Liver (tissue), 9 donors: Measurements from ENCODE around the gene EIF4G2. TPM values are rescaled to one million over a fixed set of nuclear protein-coding genes. Genes with fewer than 3 reads are reported as not detected.
A peak's percentile ranks its signal among the peaks of the same experiment; 100 is the strongest.

Experiments
- DNase-seq: peaks from one replicate; pipeline ENCODE4 v3.0.0-alpha.2; 2017; ENCODE audit warnings: low spot score
- H3K27ac ChIP-seq, 2 donors: one replicate each; pipeline ENCODE4 v1.7.0; 2013; ENCODE audit warnings: inconsistent platforms in 2 of 2, low read length in 2 of 2, control low read depth in 1 of 2, low read depth in 1 of 2, mild to moderate bottlenecking in 1 of 2
- H3K27me3 ChIP-seq, 4 donors: one replicate each; pipeline versions ENCODE4 v1.6.1 to v1.7.0; 2013; ENCODE audit warnings: low read length in 3 of 4, inconsistent platforms in 1 of 4, mild to moderate bottlenecking in 1 of 4, moderate library complexity in 1 of 4; ENCODE audit not compliant: control insufficient read depth in 4 of 4, insufficient read depth in 4 of 4
- H3K36me3 ChIP-seq, 4 donors: one replicate each; pipeline versions ENCODE4 v1.6.1 to v1.7.0; 2013; ENCODE audit warnings: low read length in 3 of 4, mild to moderate bottlenecking in 3 of 4, low read depth in 1 of 4, moderate library complexity in 1 of 4; ENCODE audit not compliant: control insufficient read depth in 4 of 4, insufficient read depth in 3 of 4
- H3K4me1 ChIP-seq, 4 donors: one replicate each; pipeline versions ENCODE4 v1.6.1 to v1.7.0; 2013; ENCODE audit warnings: low read length in 3 of 4, mild to moderate bottlenecking in 3 of 4, moderate library complexity in 1 of 4; ENCODE audit not compliant: control insufficient read depth in 4 of 4, insufficient read depth in 4 of 4
- H3K4me3 ChIP-seq, 3 donors: one replicate each; pipeline versions ENCODE4 v1.6.1 to v1.7.0; 2013; ENCODE audit warnings: low read length in 3 of 3, control low read depth in 1 of 3, low read depth in 1 of 3, mild to moderate bottlenecking in 1 of 3
- H3K9ac ChIP-seq, 2 donors: one replicate each; pipeline ENCODE4 v1.7.0; 2013; ENCODE audit warnings: low read length in 2 of 2, mild to moderate bottlenecking in 2 of 2, moderate library complexity in 2 of 2, control low read depth in 1 of 2, low read depth in 1 of 2
- H3K9me3 ChIP-seq, 4 donors: one replicate each; pipeline versions ENCODE4 v1.6.1 to v1.7.0; 2013; ENCODE audit warnings: low read length in 3 of 4; ENCODE audit not compliant: control insufficient read depth in 4 of 4
- EGR1 ChIP-seq, 2 donors: IDR thresholded peaks; 2 replicates each; pipeline ENCODE4 v1.6.1; 2016 to 2018; ENCODE audit warnings: antibody characterized with exemption in 2 of 2, low read depth in 2 of 2
- FOXA1 ChIP-seq: IDR thresholded peaks from 2 replicates; pipeline ENCODE4 v1.6.1; 2016; ENCODE audit warnings: antibody characterized with exemption
- FOXA2 ChIP-seq: IDR thresholded peaks from 2 replicates; pipeline ENCODE4 v1.6.1; 2016; ENCODE audit warnings: antibody characterized with exemption
- GABPA ChIP-seq, 2 donors: IDR thresholded peaks in 1 of 2; conservative IDR thresholded peaks in 1 of 2; 2 replicates each; pipeline ENCODE4 v1.6.1; 2016; ENCODE audit warnings: antibody characterized with exemption in 2 of 2, mild to moderate bottlenecking in 1 of 2, moderate library complexity in 1 of 2
- HNF4A ChIP-seq, 2 donors: conservative IDR thresholded peaks; 2 replicates each; pipeline ENCODE4 v1.6.1; 2016; ENCODE audit warnings: antibody characterized with exemption in 2 of 2, mild to moderate bottlenecking in 2 of 2
- HNF4G ChIP-seq: IDR thresholded peaks from 2 replicates; pipeline ENCODE4 v1.6.1; 2016; ENCODE audit warnings: antibody characterized with exemption
- JUND ChIP-seq, 2 donors: IDR thresholded peaks; 2 replicates each; pipeline ENCODE4 v1.6.1; 2016; ENCODE audit warnings: antibody characterized with exemption in 2 of 2
- NR2F2 ChIP-seq: IDR thresholded peaks from 2 replicates; pipeline ENCODE4 v1.6.1; 2016; ENCODE audit warnings: antibody characterized with exemption
- RAD21 ChIP-seq, 2 donors: IDR thresholded peaks; 2 replicates each; pipeline ENCODE4 v1.6.1; 2016; ENCODE audit warnings: antibody characterized with exemption in 2 of 2, mild to moderate bottlenecking in 2 of 2
- RXRA ChIP-seq, 2 donors: IDR thresholded peaks; 2 replicates each; pipeline ENCODE4 v1.6.1; 2017 to 2018; ENCODE audit warnings: antibody characterized with exemption in 2 of 2, mild to moderate bottlenecking in 1 of 2
- SP1 ChIP-seq: IDR thresholded peaks from 2 replicates; pipeline ENCODE4 v1.6.1; 2018; ENCODE audit warnings: antibody characterized with exemption, mild to moderate bottlenecking
- TAF1 ChIP-seq: conservative IDR thresholded peaks from 2 replicates; pipeline ENCODE4 v1.6.1; 2016; ENCODE audit warnings: antibody characterized with exemption, mild to moderate bottlenecking
- YY1 ChIP-seq: IDR thresholded peaks from 2 replicates; pipeline ENCODE4 v1.6.1; 2016; ENCODE audit warnings: antibody characterized with exemption, mild to moderate bottlenecking
- WGBS: extraction: QIAGEN DNeasy Blood & Tissue Kit; methylation state at CpG from one replicate; pipeline ENCODE4 v1.1.7; 2013; 5-methylcytosine and 5-hydroxymethylcytosine counted together
- polyA plus RNA-seq, 2 donors: library from polyadenylated mRNA; stranded (reverse) in 1 of 2; unstranded in 1 of 2; fragments of 200-250 nt in 1 of 2; fragments of >200 nt in 1 of 2; fragmentation: Nextera tagmentation in 1 of 2; extraction: Ambion mirVana in 1 of 2; gene quantifications; one replicate each; pipeline versions ENCODE4 v1.2.1 to v1.2.3, GENCODE V29; 2013 to 2015
- total RNA-seq, 2 donors: library from RNA; depleted of rRNA; stranded (reverse); fragments of >200 nt; gene quantifications; one replicate each; pipeline ENCODE4 v1.2.3, GENCODE V29; 2014
- TF ChIP-seq, protein P1 (sequence below): IDR thresholded peaks from 2 replicates; pipeline ENCODE4 v1.6.1; 2016; ENCODE audit warnings: antibody characterized with exemption
- TF ChIP-seq, protein P2 (sequence below): IDR thresholded peaks from 2 replicates; pipeline ENCODE4 v1.6.1; 2016; ENCODE audit warnings: antibody characterized with exemption
- TF ChIP-seq, protein P3 (sequence below): fragments of 150-350 bp; IDR thresholded peaks from 2 replicates; pipeline ENCODE4 v1.5.1; 2017; ENCODE audit warnings: improper control_type of control experiment, low read depth, low read length; ENCODE audit not compliant: missing input control
- TF ChIP-seq, protein P4 (sequence below): IDR thresholded peaks from 2 replicates; pipeline ENCODE4 v1.6.1; 2016; ENCODE audit warnings: antibody characterized with exemption, mild to moderate bottlenecking
- TF ChIP-seq, protein P5 (sequence below): IDR thresholded peaks from 2 replicates; pipeline ENCODE4 v1.6.1; 2016; ENCODE audit warnings: antibody characterized with exemption
- donor health status: healthy.
- donor health status: healthy.
- donor health status: healthy.
- donor health status: healthy.
- donor health status: healthy.

EIF4G2 gene
- total and polyA plus RNA-seq, 4 donors = 126 to 268 (median 209) TPM

DNA sequence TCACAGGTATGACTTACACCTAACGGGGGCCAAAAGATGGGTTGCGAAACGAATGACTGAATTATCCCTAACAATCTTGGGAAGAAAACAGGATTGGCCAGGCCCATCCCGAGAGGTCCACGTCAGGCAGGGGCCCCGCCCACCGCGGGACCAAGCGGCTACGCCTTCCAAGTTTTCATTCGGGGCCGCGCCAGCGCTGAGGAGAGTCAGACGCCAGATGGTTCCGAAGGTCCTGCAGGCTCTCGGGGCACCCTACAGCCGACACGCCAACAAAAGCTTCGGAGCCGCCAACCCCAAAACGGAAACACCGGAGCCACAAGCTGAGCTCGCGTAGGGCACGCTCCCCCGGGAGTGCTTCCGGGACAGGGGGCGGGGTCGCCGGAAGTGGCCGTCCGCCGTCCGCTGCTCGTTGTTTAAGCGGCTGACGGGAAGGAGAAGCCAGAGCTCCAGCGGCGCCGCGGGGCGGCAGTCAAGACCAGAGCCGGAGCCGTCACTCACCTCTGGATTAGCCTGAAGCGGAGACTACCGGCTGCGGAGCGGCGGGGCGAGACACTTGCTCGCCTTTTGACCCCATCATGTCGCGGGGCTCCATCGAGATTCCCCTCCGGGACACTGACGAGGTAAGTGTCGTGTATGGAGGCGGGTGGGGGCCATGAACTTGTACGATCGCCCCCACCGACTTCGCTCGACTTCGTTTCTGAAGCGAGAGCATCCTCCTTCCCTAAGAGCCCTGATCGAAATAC lies 57.7 kb downstream of the EIF4G2 start, which contains the start of gene CTR9:
CTR9 (plus strand) TSS at position 409 of the 743 bp plus-strand sequence; CDS start at position 576, 167 bp downstream.
- no peaks in the 10 kb centered on the region for H3K27me3 ChIP-seq
- H3K9ac ChIP-seq = peak within 1 kb of the TSS; percentile 75 to 96
- peaks cover 0 to 14% (median 12%) of the 10 kb centered on the region in 4 donors for H3K4me1 ChIP-seq
- no peaks in the 10 kb centered on the region for H3K9me3 ChIP-seq
- peak; percentile 94 for DNase-seq
- H3K36me3 ChIP-seq = peaks cover 4 to 19% (median 9%) of the 10 kb centered on the region in 4 donors
- TF ChIP-seq FOXA2 (no peak), EGR1 (IDR thresholded peaks at IDR 0.05; ENCODE audit: low read depth in 2 of 2) (peak in 1 of 2 donors; percentile 45), HNF4G (no peak), RAD21 (IDR thresholded peaks at IDR 0.05) (peak in 1 of 2 donors; percentile 20), SP1 (peak; percentile 76), NR2F2 (peak; percentile 84), GABPA (IDR thresholded peaks at IDR 0.05 in 1 of 2, conservative IDR thresholded peaks at IDR 0.05 in 1 of 2) (peak; percentile 96 to 99), HNF4A (conservative IDR thresholded peaks at IDR 0.05) (peak in 1 of 2 donors; percentile 36), RXRA (IDR thresholded peaks at IDR 0.05) (peak; percentile 18 to 36), JUND (IDR thresholded peaks at IDR 0.05) (peak in 1 of 2 donors; percentile 50), FOXA1 (peak; percentile 40), YY1 (peak; percentile 89), TAF1 (peak; percentile 97)
- TF ChIP-seq, protein P1, sequence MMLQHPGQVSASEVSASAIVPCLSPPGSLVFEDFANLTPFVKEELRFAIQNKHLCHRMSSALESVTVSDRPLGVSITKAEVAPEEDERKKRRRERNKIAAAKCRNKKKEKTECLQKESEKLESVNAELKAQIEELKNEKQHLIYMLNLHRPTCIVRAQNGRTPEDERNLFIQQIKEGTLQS = no peak
- TF ChIP-seq, protein P2, sequence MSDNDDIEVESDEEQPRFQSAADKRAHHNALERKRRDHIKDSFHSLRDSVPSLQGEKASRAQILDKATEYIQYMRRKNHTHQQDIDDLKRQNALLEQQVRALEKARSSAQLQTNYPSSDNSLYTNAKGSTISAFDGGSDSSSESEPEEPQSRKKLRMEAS = peak; percentile 92
- TF ChIP-seq, protein P3, sequence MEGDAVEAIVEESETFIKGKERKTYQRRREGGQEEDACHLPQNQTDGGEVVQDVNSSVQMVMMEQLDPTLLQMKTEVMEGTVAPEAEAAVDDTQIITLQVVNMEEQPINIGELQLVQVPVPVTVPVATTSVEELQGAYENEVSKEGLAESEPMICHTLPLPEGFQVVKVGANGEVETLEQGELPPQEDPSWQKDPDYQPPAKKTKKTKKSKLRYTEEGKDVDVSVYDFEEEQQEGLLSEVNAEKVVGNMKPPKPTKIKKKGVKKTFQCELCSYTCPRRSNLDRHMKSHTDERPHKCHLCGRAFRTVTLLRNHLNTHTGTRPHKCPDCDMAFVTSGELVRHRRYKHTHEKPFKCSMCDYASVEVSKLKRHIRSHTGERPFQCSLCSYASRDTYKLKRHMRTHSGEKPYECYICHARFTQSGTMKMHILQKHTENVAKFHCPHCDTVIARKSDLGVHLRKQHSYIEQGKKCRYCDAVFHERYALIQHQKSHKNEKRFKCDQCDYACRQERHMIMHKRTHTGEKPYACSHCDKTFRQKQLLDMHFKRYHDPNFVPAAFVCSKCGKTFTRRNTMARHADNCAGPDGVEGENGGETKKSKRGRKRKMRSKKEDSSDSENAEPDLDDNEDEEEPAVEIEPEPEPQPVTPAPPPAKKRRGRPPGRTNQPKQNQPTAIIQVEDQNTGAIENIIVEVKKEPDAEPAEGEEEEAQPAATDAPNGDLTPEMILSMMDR = no peak
- TF ChIP-seq, protein P4, sequence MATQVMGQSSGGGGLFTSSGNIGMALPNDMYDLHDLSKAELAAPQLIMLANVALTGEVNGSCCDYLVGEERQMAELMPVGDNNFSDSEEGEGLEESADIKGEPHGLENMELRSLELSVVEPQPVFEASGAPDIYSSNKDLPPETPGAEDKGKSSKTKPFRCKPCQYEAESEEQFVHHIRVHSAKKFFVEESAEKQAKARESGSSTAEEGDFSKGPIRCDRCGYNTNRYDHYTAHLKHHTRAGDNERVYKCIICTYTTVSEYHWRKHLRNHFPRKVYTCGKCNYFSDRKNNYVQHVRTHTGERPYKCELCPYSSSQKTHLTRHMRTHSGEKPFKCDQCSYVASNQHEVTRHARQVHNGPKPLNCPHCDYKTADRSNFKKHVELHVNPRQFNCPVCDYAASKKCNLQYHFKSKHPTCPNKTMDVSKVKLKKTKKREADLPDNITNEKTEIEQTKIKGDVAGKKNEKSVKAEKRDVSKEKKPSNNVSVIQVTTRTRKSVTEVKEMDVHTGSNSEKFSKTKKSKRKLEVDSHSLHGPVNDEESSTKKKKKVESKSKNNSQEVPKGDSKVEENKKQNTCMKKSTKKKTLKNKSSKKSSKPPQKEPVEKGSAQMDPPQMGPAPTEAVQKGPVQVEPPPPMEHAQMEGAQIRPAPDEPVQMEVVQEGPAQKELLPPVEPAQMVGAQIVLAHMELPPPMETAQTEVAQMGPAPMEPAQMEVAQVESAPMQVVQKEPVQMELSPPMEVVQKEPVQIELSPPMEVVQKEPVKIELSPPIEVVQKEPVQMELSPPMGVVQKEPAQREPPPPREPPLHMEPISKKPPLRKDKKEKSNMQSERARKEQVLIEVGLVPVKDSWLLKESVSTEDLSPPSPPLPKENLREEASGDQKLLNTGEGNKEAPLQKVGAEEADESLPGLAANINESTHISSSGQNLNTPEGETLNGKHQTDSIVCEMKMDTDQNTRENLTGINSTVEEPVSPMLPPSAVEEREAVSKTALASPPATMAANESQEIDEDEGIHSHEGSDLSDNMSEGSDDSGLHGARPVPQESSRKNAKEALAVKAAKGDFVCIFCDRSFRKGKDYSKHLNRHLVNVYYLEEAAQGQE = peak; percentile 87
- TF ChIP-seq, protein P5, sequence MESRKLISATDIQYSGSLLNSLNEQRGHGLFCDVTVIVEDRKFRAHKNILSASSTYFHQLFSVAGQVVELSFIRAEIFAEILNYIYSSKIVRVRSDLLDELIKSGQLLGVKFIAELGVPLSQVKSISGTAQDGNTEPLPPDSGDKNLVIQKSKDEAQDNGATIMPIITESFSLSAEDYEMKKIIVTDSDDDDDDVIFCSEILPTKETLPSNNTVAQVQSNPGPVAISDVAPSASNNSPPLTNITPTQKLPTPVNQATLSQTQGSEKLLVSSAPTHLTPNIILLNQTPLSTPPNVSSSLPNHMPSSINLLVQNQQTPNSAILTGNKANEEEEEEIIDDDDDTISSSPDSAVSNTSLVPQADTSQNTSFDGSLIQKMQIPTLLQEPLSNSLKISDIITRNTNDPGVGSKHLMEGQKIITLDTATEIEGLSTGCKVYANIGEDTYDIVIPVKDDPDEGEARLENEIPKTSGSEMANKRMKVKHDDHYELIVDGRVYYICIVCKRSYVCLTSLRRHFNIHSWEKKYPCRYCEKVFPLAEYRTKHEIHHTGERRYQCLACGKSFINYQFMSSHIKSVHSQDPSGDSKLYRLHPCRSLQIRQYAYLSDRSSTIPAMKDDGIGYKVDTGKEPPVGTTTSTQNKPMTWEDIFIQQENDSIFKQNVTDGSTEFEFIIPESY = peak; percentile 21
- H3K4me3 ChIP-seq = peak within 1 kb of the TSS; percentile 73 to 98 (median 81)
- H3K27ac ChIP-seq = peak within 1 kb of the TSS; percentile 93 to 99
- WGBS = under 1% methylated on average over 67 of the region's 67 CpGs
